IMR-90 (cell line): ENCODE results near the gene BTG3. TPM values are rescaled to one million over a fixed set of nuclear protein-coding genes. Genes with fewer than 3 reads are reported as not detected.

Experiments used
- ATAC-seq: fragments of 200-7000 bp; cut with Tn5 transposase; 2 replicates; pipeline ENCODE4 v1.9.1; 2020; ENCODE audit warnings: low read depth, mild to moderate bottlenecking, moderate library complexity
- BruUV-seq: library from RNA; stranded (reverse); fragments of 400-500 nt; replicated peaks from 2 replicates; lab custom pipeline; 2021; lab: Mats Ljungman, UMichigan
- CTCF ChIA-PET: fragments of 300-600 bp; formaldehyde crosslinking; extraction: SDS; loops from one replicate; lab custom pipeline; 2021; ENCODE audit warnings: antibody characterized with exemption; lab: Yijun Ruan, JAX
- POLR2A ChIA-PET: fragments of 300-600 bp; sonication (Branson Sonifier 250); formaldehyde crosslinking; loops from one replicate; lab custom pipeline; 2022; ENCODE audit warnings: antibody characterized with exemption; ENCODE audit not compliant: unreplicated experiment; lab: Charles Lee
- DNase-seq: peaks from one replicate; pipeline ENCODE4 v3.0.0; 2013
- H2AFZ ChIP-seq: replicated peaks from 2 replicates; pipeline ENCODE3; 2013; ENCODE audit warnings: low read length, mild to moderate bottlenecking; ENCODE audit not compliant: poor library complexity
- H2AK5ac ChIP-seq: 2 replicates; pipeline ENCODE4 v1.6.1; 2013; ENCODE audit warnings: low read depth, low read length, inconsistent platforms
- H2AK9ac ChIP-seq: replicated peaks from 2 replicates; pipeline ENCODE3; 2013; ENCODE audit warnings: mild to moderate bottlenecking, low read depth, low read length, moderate library complexity; ENCODE audit not compliant: poor library complexity
- H2BK120ac ChIP-seq: 2 replicates; pipeline ENCODE4 v1.6.1; 2013; ENCODE audit warnings: low read depth, low read length, inconsistent platforms
- H2BK15ac ChIP-seq: 3 replicates; pipeline ENCODE4 v1.6.1; 2013; ENCODE audit warnings: low read depth, low read length, inconsistent platforms
- H2BK20ac ChIP-seq: 2 replicates; pipeline ENCODE4 v1.6.1; 2013; ENCODE audit warnings: low read depth, mild to moderate bottlenecking, inconsistent platforms, low read length, moderate library complexity
- H2BK5ac ChIP-seq: 2 replicates; pipeline ENCODE4 v1.6.1; 2013; ENCODE audit warnings: mild to moderate bottlenecking, low read depth, low read length, inconsistent platforms; ENCODE audit not compliant: poor library complexity, severe bottlenecking
- H3K14ac ChIP-seq: replicated peaks from 2 replicates; pipeline ENCODE4 v1.6.1; 2013; ENCODE audit warnings: low read depth, low read length, inconsistent platforms
- H3K18ac ChIP-seq: 2 replicates; pipeline ENCODE4 v1.6.1; 2013; ENCODE audit warnings: low read depth, low read length, control low read depth
- H3K23ac ChIP-seq: 2 replicates; pipeline ENCODE4 v1.6.1; 2013; ENCODE audit warnings: low read depth, low read length, inconsistent platforms
- H3K27ac ChIP-seq: 2 replicates; pipeline ENCODE4 v1.5.1; 2013; ENCODE audit warnings: mild to moderate bottlenecking, control low read depth, low read length; ENCODE audit not compliant: insufficient read depth
- H3K27me3 ChIP-seq: 2 replicates; pipeline ENCODE4 v1.6.1; 2013; ENCODE audit warnings: low read length; ENCODE audit not compliant: control insufficient read depth, insufficient read depth
- H3K36me3 ChIP-seq: 2 replicates; pipeline ENCODE4 v1.6.1; 2013; ENCODE audit warnings: low read length, mixed read lengths; ENCODE audit not compliant: control insufficient read depth, insufficient read depth
- H3K4ac ChIP-seq: 2 replicates; pipeline ENCODE4 v1.6.1; 2013; ENCODE audit warnings: low read depth, low read length, inconsistent platforms
- H3K4me1 ChIP-seq: 2 replicates; pipeline ENCODE4 v1.6.1; 2013; ENCODE audit warnings: low read length, mixed read lengths; ENCODE audit not compliant: control insufficient read depth, insufficient read depth
- H3K4me2 ChIP-seq: 2 replicates; pipeline ENCODE4 v1.6.1; 2013; ENCODE audit warnings: low read depth, mild to moderate bottlenecking, control low read depth, low read length, moderate library complexity
- H3K4me3 ChIP-seq: 2 replicates; pipeline ENCODE4 v1.5.1; 2013; ENCODE audit warnings: low read depth, mild to moderate bottlenecking, control low read depth, low read length, moderate library complexity; ENCODE audit not compliant: insufficient read depth
- H3K56ac ChIP-seq: 2 replicates; pipeline ENCODE4 v1.6.1; 2013; ENCODE audit warnings: low read length, inconsistent platforms; ENCODE audit not compliant: insufficient read depth; ENCODE audit errors: extremely low read depth
- H3K79me1 ChIP-seq, 2 experiments: 2 replicates each; pipeline ENCODE4 v1.6.1; 2013; ENCODE audit warnings: low read length in 2 of 2, inconsistent platforms in 1 of 2, low read depth in 1 of 2
- H3K9ac ChIP-seq: 2 replicates; pipeline ENCODE4 v1.6.1; 2013; ENCODE audit warnings: low read depth, low read length, control low read depth
- H3K9me1 ChIP-seq: 2 replicates; pipeline ENCODE4 v1.6.1; 2013; ENCODE audit warnings: low read length, inconsistent platforms; ENCODE audit not compliant: insufficient read depth
- H3K9me3 ChIP-seq: 2 replicates; pipeline ENCODE4 v1.6.1; 2013; ENCODE audit warnings: low read length; ENCODE audit not compliant: control insufficient read depth, insufficient read depth
- H4K20me1 ChIP-seq: 2 replicates; pipeline ENCODE4 v1.6.1; 2013; ENCODE audit warnings: low read length, inconsistent platforms; ENCODE audit not compliant: insufficient read depth
- H4K5ac ChIP-seq: 2 replicates; pipeline ENCODE4 v1.6.1; 2013; ENCODE audit warnings: mild to moderate bottlenecking, low read depth, low read length, control low read depth
- H4K8ac ChIP-seq, 2 experiments: 2 replicates each; pipeline ENCODE4 v1.6.1; 2013; ENCODE audit warnings: low read depth in 2 of 2, low read length in 2 of 2, control low read depth in 1 of 2, inconsistent platforms in 1 of 2
- H4K91ac ChIP-seq: 2 replicates; pipeline ENCODE4 v1.6.1; 2013; ENCODE audit warnings: low read depth, low read length, inconsistent platforms; ENCODE audit not compliant: insufficient read depth
- BHLHE40 ChIP-seq: fragments of 150-350 bp; IDR thresholded peaks from 2 replicates; pipeline ENCODE4 v1.6.1; 2016; ENCODE audit warnings: mild to moderate bottlenecking, low read depth, low read length
- FOS ChIP-seq: fragments of 150-350 bp; IDR thresholded peaks from 2 replicates; pipeline ENCODE4 v1.6.1; 2016; ENCODE audit warnings: low read depth, low read length
- MXI1 ChIP-seq: IDR thresholded peaks from 2 replicates; pipeline ENCODE4 v1.6.1; 2012; ENCODE audit warnings: low read depth, mild to moderate bottlenecking, low read length, moderate library complexity, borderline replicate concordance
- NFE2L2 ChIP-seq: fragments of 150-350 bp; IDR thresholded peaks from 2 replicates; pipeline ENCODE4 v1.6.1; 2016; ENCODE audit warnings: low read depth, mild to moderate bottlenecking, low read length
- whole genome bisulfite sequencing, 2 experiments: methylation state at CpG; one replicate each; pipeline versions ENCODE4 v1.1.5 to v1.1.7; 2013; ENCODE audit warnings: missing lambda C conversion rate in 2 of 2; ENCODE audit not compliant: insufficient read length in 1 of 2; ENCODE audit errors: extremely low coverage in 2 of 2; 5-methylcytosine and 5-hydroxymethylcytosine counted together
- dilution Hi-C: fragments of 300-500 bp; cut with HindIII; formaldehyde crosslinking; loops from one replicate; pipeline ENCODE4 v1.14.3; 2018; ENCODE audit warnings: low sequenced_read_pairs; ENCODE audit not compliant: unreplicated experiment
- in situ Hi-C: fragments of 300-500 bp; cut with MboI; formaldehyde crosslinking; loops from 3 replicates; pipeline ENCODE4 v1.14.3; 2019; ENCODE audit warnings: low sequenced_read_pairs, inconsistent platforms, mixed read lengths
- intact Hi-C: fragments of 100-400 bp; cut with micrococcal nuclease; formaldehyde crosslinking; loops from 2 replicates; pipeline ENCODE4 v1.10.0; 2022
- polyA plus RNA-seq, 3 experiments: library from polyadenylated mRNA; depleted of rRNA; stranded (reverse); fragments of >200 nt; gene quantifications; 2 replicates each; pipeline ENCODE4 v1.2.3, GENCODE V29; 2012; ENCODE audit warnings: low replicate concordance in 1 of 3
- total RNA-seq: library from RNA; depleted of rRNA; stranded (reverse); fragments of >200 nt; gene quantifications from 2 replicates; pipeline ENCODE4 v1.2.3, GENCODE V29; 2012

Gene BTG3
- total and polyA plus RNA-seq, 2 of the 4 experiments (the other 2 are of a cell fraction): 22.4 to 38.1 TPM

- intact Hi-C loops: no loop called here
- no TSS peak for BruUV-seq
- no peak overlapping the region for H3K4me3 ChIP-seq
- no peak for TF ChIP-seq FOS
- TF ChIP-seq NFE2L2: no peak
- TF ChIP-seq MXI1: no peak
- TF ChIP-seq BHLHE40: no peak
- H4K8ac ChIP-seq: no peak overlapping the region
- no peaks in the 10 kb centered on the region for H3K27me3 ChIP-seq
- in situ Hi-C loops: no loop called here
- no peak overlapping the region for H2BK15ac ChIP-seq
- no peak overlapping the region for H3K4me2 ChIP-seq
- H3K36me3 ChIP-seq: peaks cover 17% of the 10 kb centered on the region
- no peak overlapping the region for H4K91ac ChIP-seq
- H2BK20ac ChIP-seq: no peak overlapping the region
- no peak overlapping the region for H3K4ac ChIP-seq
- no peak overlapping the region for H3K23ac ChIP-seq
- no peak overlapping the region for H3K9ac ChIP-seq
- H3K14ac ChIP-seq: no peak overlapping the region
- H2BK120ac ChIP-seq: no peak overlapping the region
- H3K18ac ChIP-seq: no peak overlapping the region
- no peak overlapping the region for H2AFZ ChIP-seq
- ChIA-PET CTCF (interaction anchor here (1.0 kb wide), 1 partner anchor 211 kb away, joined by 3 read pairs; no protein-coding TSS in a partner anchor), POLR2A (interaction anchor here (0.6 kb wide), 1 partner anchor 969 kb away, joined by 3 read pairs; no protein-coding TSS in a partner anchor)
- no peaks in the 10 kb centered on the region for H3K9me1 ChIP-seq
- H3K56ac ChIP-seq: no peak overlapping the region
- peaks cover 13 to 17% of the 10 kb centered on the region in 2 experiments for H3K79me1 ChIP-seq
- dilution Hi-C loops: no loop called here
- no peaks in the 10 kb centered on the region for H4K20me1 ChIP-seq
- DNase-seq: no peak
- no peak for ATAC-seq
- H3K9me3 ChIP-seq: no peaks in the 10 kb centered on the region
- WGBS, 2 experiments: no CpG with 5 or more reads among the region's 1 CpG
- no peak overlapping the region for H3K27ac ChIP-seq
- H3K4me1 ChIP-seq: no peaks in the 10 kb centered on the region
- H2BK5ac ChIP-seq: no peak overlapping the region
- no peak overlapping the region for H4K5ac ChIP-seq
- H2AK5ac ChIP-seq: no peak overlapping the region
- H2AK9ac ChIP-seq: no peak overlapping the region
Observed at GRCh38 chr21:17597680-17598079, 15.0 kb downstream of the BTG3 start.
